Upper lobe of left lung (tissue), 6 donors: Measurements from ENCODE around the gene ELK4. TPM values are rescaled to one million over a fixed set of nuclear protein-coding genes. Genes with fewer than 3 reads are reported as not detected.

ENCODE experiments used
- ATAC-seq, 2 donors: fragments of 200-7000 bp; cut with Tn5 transposase; one replicate each; pipeline ENCODE4 v1.9.1; 2022; ENCODE audit warnings: mild to moderate bottlenecking in 2 of 2, moderate library complexity in 2 of 2; ENCODE audit not compliant: low FRiP score in 2 of 2
- DNase-seq, 2 donors: peaks; one replicate each; pipeline ENCODE4 v3.0.0-alpha.2; 2019 to 2020
- H3K27ac ChIP-seq, 4 donors: fragments of 200-600 bp; sonication (generic); one replicate each; pipeline ENCODE4 v1.5.1; 2016 to 2019
- H3K27me3 ChIP-seq, 4 donors: fragments of 200-600 bp; sonication (generic); one replicate each; pipeline ENCODE4 v1.5.1; 2017 to 2019
- H3K36me3 ChIP-seq, 4 donors: fragments of 200-600 bp; sonication (generic); one replicate each; pipeline ENCODE4 v1.5.1; 2016 to 2019
- H3K4me1 ChIP-seq, 4 donors: fragments of 200-600 bp; sonication (generic); one replicate each; pipeline ENCODE4 v1.5.1; 2018 to 2019
- H3K4me3 ChIP-seq, 4 donors: fragments of 200-600 bp; sonication (generic); one replicate each; pipeline ENCODE4 v1.5.1; 2017 to 2019; ENCODE audit warnings: mild to moderate bottlenecking in 2 of 4, moderate library complexity in 1 of 4
- H3K9me3 ChIP-seq, 4 donors: fragments of 200-600 bp; sonication (generic); one replicate each; pipeline ENCODE4 v1.5.1; 2018 to 2019
- CTCF ChIP-seq, 6 experiments: fragments of 450-650 bp in 4 of 6; fragments of 200-600 bp in 2 of 6; sonication (generic) in 2 of 6; IDR thresholded peaks; one replicate each; pipeline ENCODE4 v1.5.1; 2016 to 2019; ENCODE audit warnings: antibody characterized with exemption in 6 of 6
- EP300 ChIP-seq, 4 donors: sonication (generic); formaldehyde crosslinking; IDR thresholded peaks; one replicate each; pipeline ENCODE4 v1.5.1; 2017; ENCODE audit warnings: antibody characterized with exemption in 4 of 4, control low read depth in 2 of 4
- POLR2A ChIP-seq, 4 donors: fragments of 450-650 bp; IDR thresholded peaks; one replicate each; pipeline ENCODE4 v1.5.1; 2016 to 2017; ENCODE audit warnings: antibody characterized with exemption in 4 of 4, mild to moderate bottlenecking in 2 of 4
- POLR2AphosphoS5 ChIP-seq, 2 donors: sonication (generic); formaldehyde crosslinking; IDR thresholded peaks; one replicate each; pipeline ENCODE4 v1.5.1; 2017; ENCODE audit warnings: antibody characterized with exemption in 2 of 2
- WGBS, 2 donors: methylation state at CpG; one replicate each; pipeline ENCODE4 v1.1.5; 2017 to 2018; 5-methylcytosine and 5-hydroxymethylcytosine counted together
- total RNA-seq, 6 donors: library from RNA; depleted of rRNA in 4 of 6; stranded (reverse); fragments of >200 nt in 4 of 6; gene quantifications; one replicate each; pipeline versions ENCODE4 v1.1.0 to v1.2.1, GENCODE V29; 2016 to 2021
- donor health status: DM: no; HTN: no; CAD: no; lungs with moderate emphysema.
- donor health status: DM: no; HTN: yes; CAD: no; lungs with severe emphysema.

Gene ELK4
- total RNA-seq, 6 donors from 2014 or later: 15.7 to 65.4 (median 30.2) TPM

GRCh38 chr1:205572421-205572820 is 59.4 kb downstream of the ELK4 start:
- Histone ChIP-seq H3K36me3 (no peaks in the 10 kb centered on the region), H3K27me3 (peaks cover 0 to 18% (median 7%) of the 10 kb centered on the region in 4 donors), H3K4me3 (no peak overlapping the region), H3K27ac (no peak overlapping the region), H3K4me1 (peaks cover 4 to 17% (median 13%) of the 10 kb centered on the region in 4 donors), H3K9me3 (no peaks in the 10 kb centered on the region)
- TF ChIP-seq CTCF (IDR thresholded peaks at IDR 0.05) (no peak), POLR2AphosphoS5 (IDR thresholded peaks at IDR 0.05) (no peak), POLR2A (IDR thresholded peaks at IDR 0.05) (no peak), EP300 (IDR thresholded peaks at IDR 0.05) (no peak)
- ATAC-seq (no peak), DNase-seq (no peak)
- WGBS, 2 donors: 38 to 85% methylated on average over 1 of the region's 1 CpG

GRCh38 chr1:205571747-205572146 is 60.1 kb downstream of the ELK4 start:
- no peak overlapping the region for H3K4me3 ChIP-seq
- ATAC-seq (no peak), DNase-seq (no peak)
- H3K27me3 ChIP-seq: peaks cover 0 to 18% (median 7%) of the 10 kb centered on the region in 4 donors
- H3K27ac ChIP-seq: no peak overlapping the region
- H3K36me3 ChIP-seq: no peaks in the 10 kb centered on the region
- H3K9me3 ChIP-seq: no peaks in the 10 kb centered on the region
- WGBS, 2 donors: 65 to 78% methylated on average over 3 to 4 of the region's 4 CpGs
- TF ChIP-seq POLR2A (IDR thresholded peaks at IDR 0.05) (no peak), POLR2AphosphoS5 (IDR thresholded peaks at IDR 0.05) (no peak), CTCF (IDR thresholded peaks at IDR 0.05) (no peak), EP300 (IDR thresholded peaks at IDR 0.05) (no peak)
- peaks cover 4 to 16% (median 13%) of the 10 kb centered on the region in 4 donors for H3K4me1 ChIP-seq

GRCh38 chr1:205570796-205571537 is 60.8 kb downstream of the ELK4 start:
- H3K36me3 ChIP-seq: no peaks in the 10 kb centered on the region
- no peak for TF ChIP-seq POLR2AphosphoS5 (IDR thresholded peaks at IDR 0.05)
- no peak for TF ChIP-seq POLR2A (IDR thresholded peaks at IDR 0.05)
- no peak for TF ChIP-seq CTCF (IDR thresholded peaks at IDR 0.05)
- no peak for TF ChIP-seq EP300 (IDR thresholded peaks at IDR 0.05)
- peaks cover 0 to 18% (median 7%) of the 10 kb centered on the region in 4 donors for H3K27me3 ChIP-seq
- ATAC-seq (no peak), DNase-seq (no peak)
- 78 to 80% methylated on average over 2 of the region's 2 CpGs for WGBS, 2 donors
- no peak overlapping the region for H3K4me3 ChIP-seq
- no peak overlapping the region for H3K27ac ChIP-seq
- peaks cover 4 to 15% (median 10%) of the 10 kb centered on the region in 4 donors for H3K4me1 ChIP-seq
- no peaks in the 10 kb centered on the region for H3K9me3 ChIP-seq

GRCh38 chr1:205570173-205570501 is 61.7 kb downstream of the ELK4 start:
- peak overlapping the region in 2 of 4 donors; percentile 44 to 56 for H3K4me3 ChIP-seq
- no peak for DNase-seq
- H3K27ac ChIP-seq: no peak overlapping the region
- no peaks in the 10 kb centered on the region for H3K36me3 ChIP-seq
- ATAC-seq: no peak
- TF ChIP-seq EP300 (IDR thresholded peaks at IDR 0.05): no peak
- TF ChIP-seq CTCF (IDR thresholded peaks at IDR 0.05): no peak
- TF ChIP-seq POLR2A (IDR thresholded peaks at IDR 0.05): no peak
- H3K27me3 ChIP-seq: peaks cover 0 to 18% (median 7%) of the 10 kb centered on the region in 4 donors
- no peaks in the 10 kb centered on the region for H3K9me3 ChIP-seq
- peaks cover 4 to 15% (median 8%) of the 10 kb centered on the region in 4 donors for H3K4me1 ChIP-seq
- 80 to 87% methylated on average over 4 to 7 of the region's 7 CpGs for WGBS, 2 donors
